Activated CD4-positive, alpha-beta T cell treated with anti-CD3 and anti-CD28 coated beads, Interleukin-2, amount 50 U/mL, for 16 hours (primary cell): ENCODE measurements around the gene PIK3R5.
"Not testable (repeated sequence)": the region's sequence is repeated elsewhere in the genome, so short reads cannot be mapped to it uniquely, and the experiment has no call there.

Experiments
- DNase-seq: peaks from one replicate; pipeline ENCODE4 v3.0.0-alpha.2; 2020

Gene PIK3R5

GRCh38 chr17:8985054-8985701, 19.7 kb upstream of the PIK3R5 start:
- no peak for DNase-seq

- DNase-seq: not testable (repeated sequence)
Measured at GRCh38 chr17:8984225-8984624, 18.7 kb upstream of the PIK3R5 start.

GRCh38 chr17:8981443-8981842, 15.9 kb upstream of the PIK3R5 start:
- no peak for DNase-seq

DNA sequence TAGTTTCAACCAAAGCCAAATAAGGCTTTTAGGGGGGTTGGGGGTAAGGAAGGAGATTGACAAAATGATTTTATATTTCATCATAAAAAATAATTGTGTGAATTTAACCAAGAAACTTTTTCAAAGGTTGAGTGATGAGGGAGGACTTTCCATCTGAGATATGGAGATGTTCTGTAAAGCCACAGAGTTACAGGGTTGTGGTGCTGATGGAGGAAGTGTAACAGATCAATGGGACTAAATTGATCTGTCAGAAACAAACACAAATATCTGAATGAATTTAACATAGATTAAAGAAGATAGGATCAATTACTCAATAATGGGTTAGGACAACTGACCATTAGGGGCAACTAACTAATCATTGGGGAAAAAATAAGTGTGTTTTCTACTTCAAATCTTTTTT, 14.2 kb upstream of the PIK3R5 start:
- no peak for DNase-seq

GRCh38 chr17:8976638-8977037, 11.1 kb upstream of the PIK3R5 start:
- DNase-seq: no peak

GRCh38 chr17:8975091-8975725, 9.7 kb upstream of the PIK3R5 start:
- no peak for DNase-seq

DNA sequence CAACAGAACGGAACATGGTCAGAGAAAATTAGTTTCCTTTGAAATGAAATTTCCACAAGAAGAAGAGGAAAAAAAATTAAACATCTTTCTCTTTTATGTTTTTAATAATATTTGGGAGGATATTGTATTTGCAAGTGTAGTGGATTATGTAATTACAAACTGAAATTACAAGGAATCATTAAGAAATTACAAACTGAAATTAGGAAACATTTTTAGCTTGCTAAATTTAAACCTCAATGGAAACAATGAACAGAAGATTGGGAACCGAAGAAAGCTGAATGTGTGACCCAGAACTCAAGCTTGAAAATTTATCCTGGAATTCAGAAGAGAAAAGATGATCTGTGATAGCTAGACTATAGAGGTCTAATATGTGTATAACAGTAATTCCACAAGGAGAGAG, 4.4 kb upstream of the PIK3R5 start:
- DNase-seq: no peak

DNA sequence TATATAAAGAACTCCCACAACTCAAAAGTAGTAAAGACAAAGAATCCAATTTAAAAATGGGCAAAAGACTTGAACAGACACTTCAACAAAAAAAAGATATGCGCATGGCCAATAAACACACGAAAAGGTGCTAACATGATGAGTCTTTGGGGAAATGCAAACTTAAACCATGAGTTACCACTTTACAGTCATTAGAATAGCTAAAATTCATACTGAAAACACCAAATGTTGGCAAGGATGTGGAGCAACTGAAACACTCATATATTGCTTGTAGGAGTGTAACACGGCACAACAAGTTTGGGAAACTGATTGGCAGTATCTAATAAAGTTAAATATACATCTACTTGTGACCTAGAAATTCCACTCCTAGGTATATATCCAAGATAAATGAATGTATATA, 3.0 kb upstream of the PIK3R5 start:
- peak; percentile 42 for DNase-seq

DNA sequence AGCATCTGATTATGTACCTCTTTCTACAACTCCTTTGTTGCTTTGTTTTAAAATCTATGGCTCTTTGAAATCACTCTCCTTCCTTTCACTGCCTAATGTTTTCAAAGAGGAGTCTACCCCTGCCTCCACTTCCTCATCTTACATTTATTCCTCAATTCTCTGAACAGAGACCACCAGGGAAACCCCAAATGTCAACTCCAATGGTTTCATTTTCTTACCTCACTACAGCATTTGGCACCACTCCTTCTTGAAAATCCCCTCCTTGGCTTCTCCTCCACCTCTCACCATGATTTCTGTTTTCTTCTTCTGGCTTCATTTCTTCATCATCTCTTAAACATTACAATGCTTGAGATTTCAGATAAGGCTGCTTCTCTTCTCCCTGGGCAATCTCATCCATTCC, 2.4 kb upstream of the PIK3R5 start:
- no peak for DNase-seq

GRCh38 chr17:8966926-8967325, 1.4 kb upstream of the PIK3R5 start:
- no peak for DNase-seq

DNA sequence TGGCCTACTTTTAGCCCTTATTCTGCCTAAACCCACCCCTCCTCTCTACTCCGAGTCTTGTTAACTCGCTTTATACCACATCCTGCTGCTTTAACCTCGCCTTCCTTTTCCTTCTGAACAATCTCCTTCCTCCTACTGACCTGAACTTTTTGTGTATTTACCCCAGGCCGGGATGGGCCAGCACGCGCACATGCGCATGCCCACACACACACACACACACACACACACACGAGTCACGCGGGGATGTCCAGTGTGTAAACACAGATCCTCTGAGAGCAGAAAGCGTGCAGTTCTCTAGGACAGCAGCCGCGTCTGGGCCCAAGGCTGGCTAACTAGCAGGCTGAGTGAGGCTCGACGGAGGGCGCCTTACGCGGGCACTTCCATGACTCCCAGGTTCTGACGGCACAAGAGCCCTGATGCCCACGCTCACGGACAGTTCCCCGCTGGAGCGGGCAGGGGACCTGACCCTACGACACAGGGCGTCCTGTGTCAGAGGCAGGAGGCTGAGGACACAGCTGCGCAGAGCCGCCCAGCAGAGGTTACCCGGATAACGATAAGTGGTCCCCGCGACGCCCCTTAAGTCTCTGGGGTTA, 610 bp downstream of the PIK3R5 start:
- DNase-seq: peak; percentile 57

DNA sequence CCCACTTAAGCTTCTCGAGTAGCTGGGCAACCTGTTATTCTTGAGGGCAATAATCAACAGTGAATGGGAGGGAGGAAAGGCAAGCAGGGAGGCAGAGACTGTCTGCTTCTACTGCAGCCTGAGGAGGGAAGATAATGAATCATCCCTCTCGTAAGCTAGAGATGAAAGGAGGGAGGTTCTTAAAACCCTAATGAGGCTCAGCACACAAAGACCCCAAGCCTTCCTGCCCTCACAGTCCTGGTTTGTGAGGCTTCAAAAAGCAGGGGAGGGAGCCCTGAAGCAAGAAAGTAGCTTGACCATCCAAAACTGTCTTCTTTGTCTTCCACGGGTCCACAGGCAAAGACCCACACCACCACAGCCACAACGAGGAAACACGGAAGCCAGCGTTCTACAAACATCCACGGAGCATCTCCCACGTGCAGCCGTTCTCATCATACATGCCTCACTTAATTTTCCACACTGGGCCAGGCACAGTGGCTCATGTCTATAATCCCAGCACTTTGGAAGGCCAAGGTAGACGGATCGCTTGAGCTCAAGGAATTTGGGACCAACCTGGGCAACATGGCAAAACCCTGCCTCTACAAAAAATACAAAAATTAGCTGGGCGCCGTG, 1.8 kb downstream of the PIK3R5 start:
- peak; percentile 47 for DNase-seq

GRCh38 chr17:8963014-8963413, 2.5 kb downstream of the PIK3R5 start:
- no peak for DNase-seq

- DNase-seq: no peak
Measured at GRCh38 chr17:8961829-8962228, 3.7 kb downstream of the PIK3R5 start.

- no peak for DNase-seq
Measured at GRCh38 chr17:8960325-8961140, 5.0 kb downstream of the PIK3R5 start.

GRCh38 chr17:8959312-8959918, 6.1 kb downstream of the PIK3R5 start:
- DNase-seq: no peak

- DNase-seq: no peak
Measured at GRCh38 chr17:8957721-8958120, 7.8 kb downstream of the PIK3R5 start.

GRCh38 chr17:8956465-8956902, 9.0 kb downstream of the PIK3R5 start:
- DNase-seq: peak; percentile 84

- no peak for DNase-seq
Measured at GRCh38 chr17:8955021-8955959, 10.2 kb downstream of the PIK3R5 start.

GRCh38 chr17:8954339-8954738, 11.2 kb downstream of the PIK3R5 start:
- peak; percentile 74 for DNase-seq

GRCh38 chr17:8953156-8953885, 12.2 kb downstream of the PIK3R5 start:
- DNase-seq: no peak
